Heart left ventricle (tissue), 16 donors: ENCODE measurements around the gene MACROH2A1. TPM values are rescaled to one million over a fixed set of nuclear protein-coding genes. Genes with fewer than 3 reads are reported as not detected.

ENCODE experiments used
- ATAC-seq, 4 donors: fragments of 200-7000 bp; cut with Tn5 transposase; one replicate each; pipeline ENCODE4 v1.9.1; 2020 to 2022; ENCODE audit warnings: moderate library complexity in 4 of 4, mild to moderate bottlenecking in 3 of 4, moderate number of reproducible peaks in 1 of 4
- DNase-seq, 5 donors: peaks; one replicate each; pipeline ENCODE4 v3.0.0-alpha.2; 2020
- H3K27ac ChIP-seq, 12 donors: fragments of 200-600 bp; sonication (generic) in 4 of 12; one replicate each; pipeline versions ENCODE4 v1.5.0 to v1.8.0; 2016 to 2022; ENCODE audit warnings: mild to moderate bottlenecking in 2 of 12
- H3K27me3 ChIP-seq, 9 donors: fragments of 200-600 bp; sonication (generic) in 2 of 9; one replicate each; pipeline versions ENCODE4 v1.5.1 to v1.8.0; 2016 to 2022; ENCODE audit warnings: mild to moderate bottlenecking in 3 of 9
- H3K36me3 ChIP-seq, 9 donors: fragments of 200-600 bp; sonication (generic) in 2 of 9; one replicate each; pipeline versions ENCODE4 v1.5.0 to v1.8.0; 2018 to 2022; ENCODE audit warnings: mild to moderate bottlenecking in 2 of 9
- H3K4me1 ChIP-seq, 12 donors: fragments of 200-600 bp; sonication (generic) in 4 of 12; one replicate each; pipeline versions ENCODE4 v1.5.0 to v1.8.0; 2016 to 2022; ENCODE audit warnings: mild to moderate bottlenecking in 3 of 12
- H3K4me3 ChIP-seq, 12 donors: fragments of 200-600 bp; sonication (generic) in 4 of 12; one replicate each; pipeline versions ENCODE4 v1.5.0 to v1.8.0; 2017 to 2022; ENCODE audit warnings: mild to moderate bottlenecking in 9 of 12, moderate library complexity in 4 of 12
- H3K9me3 ChIP-seq, 12 donors: fragments of 200-600 bp; sonication (generic) in 4 of 12; one replicate each; pipeline versions ENCODE4 v1.5.0 to v1.8.0; 2016 to 2022; ENCODE audit warnings: mild to moderate bottlenecking in 1 of 12
- CTCF ChIP-seq, 12 donors: fragments of 200-600 bp; sonication (generic) in 4 of 12; IDR thresholded peaks; one replicate each; pipeline versions ENCODE4 v1.5.0 to v1.8.0; 2018 to 2022; ENCODE audit warnings: antibody characterized with exemption in 12 of 12, mild to moderate bottlenecking in 5 of 12
- POLR2A ChIP-seq, 2 donors: fragments of 450-650 bp; IDR thresholded peaks; one replicate each; pipeline ENCODE4 v1.6.1; 2017; ENCODE audit warnings: antibody characterized with exemption in 2 of 2, mild to moderate bottlenecking in 2 of 2, moderate library complexity in 2 of 2
- WGBS, 4 donors: extraction: QIAGEN DNeasy Blood & Tissue Kit in 2 of 4; methylation state at CpG; one replicate each; pipeline versions ENCODE4 v1.1.5 to v1.1.7; 2013 to 2018; 5-methylcytosine and 5-hydroxymethylcytosine counted together
- intact Hi-C, 10 donors: fragments of 100-400 bp; cut with DNase I; formaldehyde crosslinking; loops; one replicate each; pipeline versions ENCODE4 v1.11.1 to v1.14.2; 2022
- polyA plus RNA-seq, 2 donors: library from polyadenylated mRNA; stranded (reverse); fragments of 200-250 nt; gene quantifications; one replicate each; pipeline ENCODE4 v1.2.3, GENCODE V29; 2013
- total RNA-seq, 9 donors: library from RNA; depleted of rRNA in 2 of 9; stranded (reverse); fragments of >200 nt in 2 of 9; fragmentation: NEBNext Ultra II Directional in 3 of 9; extraction: Animal tissue kit (Norgen Biotek cat#: 25700) in 3 of 9; gene quantifications; one replicate each; pipeline versions ENCODE4 v1.1.0 to v1.2.4, GENCODE V29; 2016 to 2023
- donor health status: ischemic (EF 13 %, LVEDD 7.1; RV severe dilation, severe dysfunction).
- donor health status: healthy with polysubstance abuse.
- donor health status: DM: no; HTN: yes; CAD: no.
- donor health status: DM: no; HTN: no; CAD: no.
- donor health status: ischemic (EF 25% LVEDD 6.9; RV normal size, moderate dysfunction).
- donor health status: ischemic (EF 25% LVEDD 5.7; RV mildly dilated, moderate dysfunction).
- donor health status: healthy.
- donor health status: DM: yes; HTN: yes; CAD: no.
- donor health status: ischemic (EF 35%, LVEDD 5.7; RV mildly dilated, moderate dysfunction).
- donor health status: nonischemic (EF 11% LVEDD 7.7; RV severe dilation, severe dysfunction).
- donor health status: DM: yes; HTN: yes; CAD: no.
- donor health status: PGD.
- donor health status: ischemic (EF 29% LVEDD 5.4; RV normal size, mild dysfunction).
- donor health status: nonischemic (EF 23%, LVEDD 6.1; RV moderate dilation, normal function).

MACROH2A1 gene
- total and polyA plus RNA-seq, 11 donors = 86.5 to 170 (median 112) TPM

GRCh38 chr5:135396459-135397055, 2.5 kb downstream of the MACROH2A1 start:
- peaks cover 4 to 77% (median 70%) of the 10 kb centered on the region in 12 donors for H3K4me1 ChIP-seq
- peak overlapping the region in 3 of 12 donors; percentile 1 to 99 (median 10) for H3K4me3 ChIP-seq
- DNase-seq (no peak), ATAC-seq (no peak)
- peaks cover 0 to 11% (median 0%) of the 10 kb centered on the region in 9 donors for H3K36me3 ChIP-seq
- WGBS, 4 donors = 47 to 73% (median 59%) methylated on average over 4 of the region's 4 CpGs
- no peaks in the 10 kb centered on the region for H3K27me3 ChIP-seq
- peak overlapping the region in 7 of 12 donors; percentile 7 to 96 (median 53) for H3K27ac ChIP-seq
- intact Hi-C loops = loop anchor here in 2 of 10 donors (5.0 kb wide), 1 partner anchor 39 kb away; no protein-coding TSS in a partner anchor
- TF ChIP-seq POLR2A (IDR thresholded peaks at IDR 0.05) (no peak), CTCF (IDR thresholded peaks at IDR 0.05) (no peak)
- H3K9me3 ChIP-seq = no peaks in the 10 kb centered on the region

- DNase-seq (no peak), ATAC-seq (no peak)
- H3K36me3 ChIP-seq = peaks cover 0 to 11% (median 0%) of the 10 kb centered on the region in 9 donors
- intact Hi-C loops = loop anchor here in 2 of 10 donors (5.0 kb wide), 1 partner anchor 39 kb away; no protein-coding TSS in a partner anchor
- H3K4me1 ChIP-seq = peaks cover 8 to 84% (median 76%) of the 10 kb centered on the region in 12 donors
- no peak for TF ChIP-seq CTCF (IDR thresholded peaks at IDR 0.05)
- no peak for TF ChIP-seq POLR2A (IDR thresholded peaks at IDR 0.05)
- H3K4me3 ChIP-seq = peak overlapping the region in 3 of 12 donors; percentile 1 to 99 (median 10)
- H3K27me3 ChIP-seq = no peaks in the 10 kb centered on the region
- WGBS, 4 donors = 40 to 50% (median 43%) methylated on average over 4 of the region's 4 CpGs
- no peaks in the 10 kb centered on the region for H3K9me3 ChIP-seq
- peak overlapping the region in 9 of 12 donors; percentile 7 to 96 (median 50) for H3K27ac ChIP-seq
Observed at GRCh38 chr5:135395866-135396265, 3.2 kb downstream of the MACROH2A1 start.

- Histone ChIP-seq H3K4me1 (peaks cover 8 to 88% (median 80%) of the 10 kb centered on the region in 12 donors), H3K27me3 (no peaks in the 10 kb centered on the region), H3K9me3 (no peaks in the 10 kb centered on the region), H3K36me3 (peaks cover 0 to 11% (median 0%) of the 10 kb centered on the region in 9 donors), H3K27ac (peak overlapping the region in 8 of 12 donors; percentile 7 to 96 (median 50)), H3K4me3 (peak overlapping the region in 3 of 12 donors; percentile 1 to 99 (median 10))
- no peak for ATAC-seq
- no peak for DNase-seq
- WGBS, 4 donors = 31 to 41% (median 37%) methylated on average over 5 of the region's 5 CpGs
- TF ChIP-seq CTCF (IDR thresholded peaks at IDR 0.05) (no peak), POLR2A (IDR thresholded peaks at IDR 0.05) (no peak)
- intact Hi-C loops = loop anchor here in 2 of 10 donors (5.0 kb wide), 1 partner anchor 38 kb away; no protein-coding TSS in a partner anchor
Observed at GRCh38 chr5:135395451-135395850, 3.6 kb downstream of the MACROH2A1 start.

- H3K27ac ChIP-seq = peak overlapping the region in 2 of 12 donors; percentile 4 to 96
- 57 to 65% (median 59%) methylated on average over 1 of the region's 1 CpG for WGBS, 4 donors
Observed at GRCh38 chr5:135394095-135394494, 4.9 kb downstream of the MACROH2A1 start.

More at GRCh38 chr5:135394095-135394494, 4.9 kb downstream of the MACROH2A1 start:
- no peak for TF ChIP-seq CTCF (IDR thresholded peaks at IDR 0.05)
- TF ChIP-seq POLR2A (IDR thresholded peaks at IDR 0.05) = no peak
- no peaks in the 10 kb centered on the region for H3K27me3 ChIP-seq
- peaks cover 8 to 95% (median 86%) of the 10 kb centered on the region in 12 donors for H3K4me1 ChIP-seq
- peaks cover 0 to 11% (median 4%) of the 10 kb centered on the region in 9 donors for H3K36me3 ChIP-seq
- intact Hi-C loops = loop anchor here in 1 of 10 donors (5.0 kb wide), 1 partner anchor 37 kb away; no protein-coding TSS in a partner anchor
- DNase-seq (no peak), ATAC-seq (no peak)
- H3K4me3 ChIP-seq = no peak overlapping the region
- no peaks in the 10 kb centered on the region for H3K9me3 ChIP-seq
